ENCODE results near the gene BTBD19.
"Not testable (repeated sequence)": the region's sequence is repeated elsewhere in the genome, so short reads cannot be mapped to it uniquely, and the experiment has no call there.

Gene BTBD19

GRCh38 chr1:44810101-44810761 lies 1.9 kb downstream of the BTBD19 start:
- DNase-seq = peak; percentile 41 to 56

GRCh38 chr1:44810762-44811105 lies 2.4 kb downstream of the BTBD19 start:
- DNase-seq = not testable (repeated sequence)

- no peak for DNase-seq
Measured at GRCh38 chr1:44811234-44811633, 2.9 kb downstream of the BTBD19 start.

GRCh38 chr1:44812822-44813543 lies 4.7 kb downstream of the BTBD19 start:
- no peak for DNase-seq

- not testable (repeated sequence) for DNase-seq
Measured at GRCh38 chr1:44815926-44816325, 7.6 kb downstream of the BTBD19 start.

- DNase-seq = no peak
Measured at GRCh38 chr1:44817307-44817706, 9.0 kb downstream of the BTBD19 start.

- DNase-seq = no peak
Measured at GRCh38 chr1:44817771-44818495, 9.6 kb downstream of the BTBD19 start.

- DNase-seq = no peak
Measured at GRCh38 chr1:44819196-44819607, 10.9 kb downstream of the BTBD19 start.

- DNase-seq = peak; percentile 66 to 70
Measured at GRCh38 chr1:44819608-44820327, 11.4 kb downstream of the BTBD19 start.

GRCh38 chr1:44820328-44821239 lies 12.3 kb downstream of the BTBD19 start:
- no peak for DNase-seq

GRCh38 chr1:44821240-44821715 lies 13.0 kb downstream of the BTBD19 start:
- DNase-seq = no peak

- no peak for DNase-seq
Measured at GRCh38 chr1:44822131-44822701, 13.9 kb downstream of the BTBD19 start.

GRCh38 chr1:44822981-44823451 lies 14.7 kb downstream of the BTBD19 start:
- DNase-seq = no peak

GRCh38 chr1:44824392-44824791 lies 16.1 kb downstream of the BTBD19 start:
- not testable (repeated sequence) for DNase-seq

GRCh38 chr1:44826375-44827196 lies 18.3 kb downstream of the BTBD19 start:
- no peak for DNase-seq

GRCh38 chr1:44827197-44828002 lies 19.1 kb downstream of the BTBD19 start:
- no peak for DNase-seq

GRCh38 chr1:44828003-44828651 lies 19.8 kb downstream of the BTBD19 start:
- no peak for DNase-seq

- DNase-seq = no peak
Measured at GRCh38 chr1:44828841-44829440, 20.6 kb downstream of the BTBD19 start.
